SH-SY5Y (cell line): ENCODE data around the gene UNC13A.

ENCODE experiments used
- GATA2 ChIP-seq: IDR thresholded peaks from 2 replicates; pipeline ENCODE4 v1.6.1; 2011; ENCODE audit warnings: mild to moderate bottlenecking, low read depth, low read length
- GATA3 ChIP-seq: IDR thresholded peaks from 2 replicates; pipeline ENCODE4 v1.6.1; 2011; ENCODE audit warnings: low read depth, mild to moderate bottlenecking, low read length, moderate library complexity

DNA sequence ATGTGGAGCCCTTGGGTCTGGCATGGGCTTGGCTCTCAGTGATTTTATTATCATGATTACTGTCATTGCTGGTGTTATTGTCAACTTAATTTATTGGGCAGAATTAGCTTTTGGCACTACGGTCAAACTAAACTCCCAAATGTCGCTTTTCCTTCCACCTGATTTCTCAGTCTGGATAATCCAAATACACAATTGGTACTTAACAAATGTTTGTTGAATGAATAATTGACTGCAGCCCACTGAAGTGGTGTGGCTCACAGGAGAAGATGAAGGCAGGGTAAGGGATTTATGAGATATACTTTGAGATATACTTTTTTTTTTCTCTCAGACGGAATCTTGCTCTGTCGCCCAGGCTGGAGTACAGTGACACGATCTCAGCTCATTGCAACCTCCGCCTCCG is 131.2 kb downstream of the UNC13A start:
- TF ChIP-seq GATA2 (no peak), GATA3 (no peak)
